ENCODE data around the gene FAM241A.
A peak's percentile ranks its signal among the peaks of the same experiment; 100 is the strongest.
"Not testable (repeated sequence)": the region's sequence is repeated elsewhere in the genome, so short reads cannot be mapped to it uniquely, and the experiment has no call there.

FAM241A gene

GRCh38 chr4:112140536-112140935 lies 4.7 kb upstream of the FAM241A start:
- DNase-seq = no peak

GRCh38 chr4:112141366-112142138 lies 3.7 kb upstream of the FAM241A start:
- no peak for DNase-seq

GRCh38 chr4:112142182-112142581 lies 3.1 kb upstream of the FAM241A start:
- DNase-seq = no peak

DNA sequence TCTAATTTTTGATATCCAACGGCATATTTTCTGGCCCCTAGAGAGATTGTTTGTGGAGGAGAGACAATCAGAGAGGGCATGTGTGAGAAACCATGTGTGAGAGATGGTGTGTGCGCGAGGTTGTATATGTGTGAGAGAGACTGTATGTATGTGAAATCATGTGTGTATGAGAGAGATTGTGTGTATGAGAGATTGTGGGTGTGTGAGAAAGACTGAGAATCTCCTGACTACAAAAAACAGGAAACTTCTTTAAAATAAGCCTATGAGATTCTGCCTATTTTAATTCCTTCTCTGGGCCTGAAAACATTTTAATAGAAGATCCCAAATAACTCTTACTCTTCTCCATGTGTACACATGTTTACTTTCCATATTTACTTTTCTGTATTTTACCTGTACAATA lies 1.5 kb upstream of the FAM241A start:
- DNase-seq = no peak

GRCh38 chr4:112144546-112145325 lies 518 bp upstream of the FAM241A start:
- DNase-seq = peak in 2 of 6 experiments; percentile 15 to 26

DNA sequence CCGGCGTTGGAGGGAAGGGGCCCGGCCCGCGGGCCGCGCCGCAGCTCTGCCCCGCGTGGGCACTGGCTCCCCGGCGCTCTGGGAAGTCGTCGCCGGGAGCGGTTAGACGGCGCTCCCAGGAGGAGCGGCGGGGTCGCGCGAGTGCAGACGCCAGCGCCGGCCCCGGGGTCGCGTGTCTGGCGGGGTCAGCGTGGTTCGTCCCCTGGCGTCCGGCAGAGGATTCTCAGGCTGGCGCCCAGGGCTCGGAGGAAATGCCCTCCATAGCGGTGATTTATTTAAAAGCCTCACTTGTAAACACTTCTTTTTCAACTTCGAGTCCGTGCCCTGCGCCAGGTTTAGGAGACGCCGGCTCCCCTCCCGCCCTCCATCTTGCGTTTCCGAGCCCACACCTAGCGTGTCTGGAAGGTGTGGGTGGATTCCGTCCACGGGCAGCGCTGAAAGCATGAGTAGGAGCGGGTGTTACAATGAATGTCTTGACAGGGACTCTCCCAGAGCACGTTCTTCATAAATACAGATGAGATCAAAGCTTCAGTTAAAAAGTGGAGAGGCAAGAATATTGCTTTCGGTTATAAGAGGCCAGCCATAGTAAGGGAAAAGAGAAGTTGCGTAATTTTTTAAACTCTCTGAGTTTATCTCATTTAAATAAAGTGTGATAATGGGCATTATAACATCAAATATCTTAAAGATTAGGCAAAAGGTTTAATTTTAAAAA lies 692 bp downstream of the FAM241A start:
- DNase-seq = peak; percentile 55 to 67 (median 64)

GRCh38 chr4:112146502-112146813 lies 1.2 kb downstream of the FAM241A start:
- DNase-seq = no peak

DNA sequence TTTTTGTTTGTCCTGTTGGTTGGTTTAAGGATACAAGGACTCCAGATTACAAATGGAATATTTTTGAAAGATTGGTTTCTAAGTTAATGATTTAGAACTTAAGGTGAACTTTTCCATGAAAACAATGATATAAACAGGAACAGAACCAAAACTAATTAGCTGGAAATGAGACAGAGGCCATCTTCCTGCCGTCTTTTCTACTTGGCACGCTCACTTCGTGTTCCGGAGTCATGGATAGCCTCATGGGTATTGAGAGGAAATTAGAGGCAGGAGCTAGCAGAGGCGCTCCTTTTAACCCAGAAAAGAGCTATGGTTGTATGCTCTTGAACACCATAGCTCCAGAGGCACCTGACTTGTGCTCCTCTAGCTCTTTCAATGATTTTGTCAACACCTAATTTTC lies 2.4 kb downstream of the FAM241A start:
- no peak for DNase-seq

DNA sequence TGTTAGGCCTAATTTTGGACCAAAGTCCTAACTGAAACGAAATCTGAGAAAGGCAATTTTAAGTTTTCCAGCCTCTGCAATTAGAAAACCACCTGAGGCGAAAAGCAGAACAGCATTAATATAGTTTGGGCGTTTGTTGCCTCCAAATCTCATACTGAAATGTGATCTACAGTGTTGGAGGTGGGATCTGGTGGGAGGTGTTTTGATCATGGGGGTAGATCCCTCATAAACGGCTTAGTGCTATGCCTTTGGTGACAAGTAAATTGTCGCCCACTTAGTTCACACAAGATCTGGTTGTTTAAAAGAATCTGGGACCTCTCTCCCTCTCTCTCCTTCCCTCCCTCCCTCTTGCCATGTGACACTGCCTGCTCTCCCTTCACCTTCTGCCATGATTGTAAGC lies 5.7 kb downstream of the FAM241A start:
- DNase-seq = no peak

DNA sequence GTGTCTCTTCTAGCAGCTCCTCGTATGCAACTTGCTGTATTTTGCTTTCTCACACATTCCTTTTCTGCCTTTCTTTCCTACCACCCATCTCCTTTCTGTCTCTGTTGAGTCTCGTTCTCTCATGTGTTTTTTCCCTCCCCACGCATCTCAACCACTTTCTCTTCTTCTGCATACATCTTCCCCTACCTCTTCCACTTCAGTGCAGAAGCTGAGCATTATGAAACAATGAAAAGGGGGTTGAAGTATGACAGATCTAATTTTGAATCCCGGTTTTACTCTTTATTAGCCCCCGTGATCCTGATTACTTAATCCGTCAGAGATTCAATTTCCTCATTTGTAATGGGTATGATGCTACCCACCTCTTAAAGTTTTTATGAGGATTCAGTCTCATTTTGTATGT lies 7.3 kb downstream of the FAM241A start:
- DNase-seq = no peak

DNA sequence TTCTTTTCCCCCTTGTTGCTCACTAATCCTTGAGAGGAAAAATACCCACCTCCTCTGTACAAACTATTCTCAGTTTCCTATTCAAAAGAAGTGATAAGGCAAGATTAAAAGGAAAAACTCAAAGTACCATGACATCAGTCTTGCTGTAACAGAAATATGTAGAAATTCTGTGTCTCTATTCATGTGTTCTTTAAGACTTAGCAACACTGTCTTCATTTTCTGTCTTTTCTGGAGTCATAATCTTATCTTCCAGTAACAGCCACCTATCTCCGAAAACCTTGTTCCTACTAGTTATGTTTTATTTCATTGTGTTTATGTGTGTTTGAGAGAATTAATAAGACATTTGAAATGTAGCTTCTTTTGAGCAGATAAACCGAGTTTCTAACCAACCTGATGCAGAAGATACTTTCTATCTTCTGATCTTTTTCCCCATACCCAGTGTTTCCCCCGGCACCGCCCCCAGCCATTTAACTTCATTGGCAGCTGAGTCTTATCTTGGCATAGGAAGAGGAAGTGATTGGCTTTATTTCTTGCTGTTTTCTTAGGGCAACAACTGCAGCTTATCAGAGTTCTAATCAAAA lies 8.0 kb downstream of the FAM241A start:
- peak in 2 of 6 experiments; percentile 3 to 9 for DNase-seq

GRCh38 chr4:112156112-112156511 lies 10.9 kb downstream of the FAM241A start:
- DNase-seq = no peak

DNA sequence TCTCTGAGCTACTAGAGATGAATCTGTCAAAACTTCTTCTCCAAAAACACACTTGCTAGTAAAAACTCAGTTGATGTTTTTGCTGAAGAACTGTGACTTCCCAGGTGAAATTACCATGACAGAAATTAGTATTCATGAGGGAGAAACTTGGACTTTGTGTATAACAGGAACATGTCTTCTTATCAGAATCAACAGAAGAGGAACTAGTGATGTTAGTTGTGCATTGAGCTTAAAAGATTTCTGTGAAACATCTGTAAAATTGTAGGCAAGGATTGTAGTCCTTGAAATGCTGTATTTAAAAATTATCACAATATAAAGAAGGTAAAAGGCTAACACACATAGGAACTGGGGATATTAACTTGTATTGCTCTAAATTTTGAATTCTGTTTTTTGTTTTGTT lies 11.3 kb downstream of the FAM241A start:
- no peak for DNase-seq

- DNase-seq = not testable (repeated sequence)
These were observed 18.5 kb downstream of the FAM241A start for GRCh38 chr4:112163706-112164105.

DNA sequence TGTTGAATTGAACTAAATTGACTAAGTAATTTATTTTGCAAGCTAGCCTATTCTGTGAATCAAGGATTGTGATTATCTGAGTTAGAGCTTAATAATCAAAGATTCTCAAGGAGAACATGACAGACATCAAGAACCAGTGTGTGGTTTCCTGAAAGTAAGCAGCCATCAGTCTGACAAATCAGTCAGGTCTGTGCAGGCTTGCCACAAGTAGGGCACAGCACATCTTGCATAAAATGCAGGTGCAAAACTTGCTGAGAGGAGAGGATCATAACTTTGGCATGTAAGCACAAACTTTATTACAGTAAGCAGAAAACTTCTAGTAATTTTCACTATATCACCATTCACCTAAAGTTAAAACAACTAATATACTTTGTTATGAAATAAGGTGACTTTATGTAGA lies 22.5 kb downstream of the FAM241A start:
- peak in 5 of 6 experiments; percentile 1 to 43 (median 22) for DNase-seq

- no peak for DNase-seq
These were observed 23.7 kb downstream of the FAM241A start for GRCh38 chr4:112168719-112169500.

- no peak for DNase-seq
These were observed 25.3 kb downstream of the FAM241A start for GRCh38 chr4:112170451-112170993.

DNA sequence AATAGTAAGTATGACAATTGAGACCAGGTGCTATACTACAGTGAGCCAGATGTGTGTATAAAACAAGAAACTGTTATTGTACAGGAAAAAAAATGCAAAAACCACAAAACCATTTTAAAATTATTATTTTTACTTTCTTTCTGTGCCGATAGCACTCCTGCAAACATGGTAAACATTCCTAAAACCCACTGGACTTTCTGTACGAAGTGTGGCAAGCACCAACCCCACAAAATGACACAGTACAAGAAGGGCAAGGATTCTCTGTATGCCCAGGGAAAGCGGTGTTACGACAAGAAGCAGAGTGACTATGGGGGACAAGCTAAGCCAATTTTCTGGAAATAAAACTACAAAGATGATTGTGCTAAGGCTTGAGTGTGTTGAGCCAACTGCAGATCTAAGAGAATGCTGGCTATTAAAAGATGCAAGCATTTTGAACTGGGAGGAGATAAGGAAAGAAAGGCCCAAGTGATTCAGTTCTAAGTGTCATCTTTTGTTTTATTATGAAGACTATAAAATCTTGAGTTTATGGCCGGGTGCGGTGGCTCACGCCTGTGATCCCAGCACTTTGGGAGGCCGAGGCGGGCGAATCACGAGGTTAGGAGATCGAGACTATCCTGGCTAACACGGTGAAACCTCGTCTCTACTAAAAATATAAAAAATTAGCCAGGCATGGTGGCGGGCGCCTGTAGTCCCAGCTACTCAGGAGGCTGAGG lies 26.0 kb downstream of the FAM241A start:
- DNase-seq = not testable (repeated sequence)

- DNase-seq = no peak
These were observed 26.9 kb downstream of the FAM241A start for GRCh38 chr4:112172180-112172579.

GRCh38 chr4:112173593-112174558 lies 28.6 kb downstream of the FAM241A start:
- DNase-seq = no peak

Measured in stimulated activated naive CD4-positive, alpha-beta T cell (primary cell).